K562 (cell line): Measurements from ENCODE around the gene TANC1. TPM values are rescaled to one million over a fixed set of nuclear protein-coding genes. Genes with fewer than 3 reads are reported as not detected.

Experiments used
- ATAC-seq: fragments of 200-7000 bp; cut with Tn5 transposase; 3 replicates; pipeline ENCODE4 v1.9.1; 2020; ENCODE audit warnings: moderate library complexity
- BruUV-seq: library from RNA; stranded (reverse); fragments of 400-500 nt; replicated peaks from 2 replicates; lab custom pipeline; 2021; lab: Mats Ljungman, UMichigan
- CTCF ChIA-PET: fragments of 300-600 bp; formaldehyde crosslinking; extraction: SDS; loops from one replicate; lab custom pipeline; 2021; ENCODE audit warnings: low intra/inter-chr PET ratio; lab: Yijun Ruan, JAX
- POLR2A ChIA-PET: fragments of 300-600, 350-650 bp; sonication (Branson Sonifier 250); formaldehyde crosslinking; extraction: SDS; loops from one replicate; lab custom pipeline; 2021; ENCODE audit warnings: antibody characterized with exemption, inconsistent platforms; lab: Yijun Ruan, JAX
- DNase-seq, 4 experiments: peaks; one replicate each; pipeline versions ENCODE4 v3.0.0 to v3.0.0-alpha.2; 2011 to 2018; ENCODE audit warnings: low spot score in 3 of 4, mixed read lengths in 3 of 4; ENCODE audit errors: extremely low read depth in 1 of 4
- FAIRE-seq: peaks from 2 replicates; lab custom pipeline; 2011; peaks lifted over from hg19 to GRCh38; lab: Jason Lieb, UNC
- H2AFZ ChIP-seq: 2 replicates; pipeline ENCODE4 v1.6.0; 2011; ENCODE audit warnings: low read depth, low read length, control low read depth, inconsistent platforms
- H3K27ac ChIP-seq: fragments of 200-600 bp; 3 replicates; pipeline ENCODE4 v1.8.0; 2011; ENCODE audit warnings: low read depth, mild to moderate bottlenecking, control low read depth, inconsistent platforms, low read length, moderate library complexity, mixed read lengths; ENCODE audit errors: extremely low read depth
- H3K27me3 ChIP-seq, 2 experiments: fragments of 300-600 bp in 1 of 2; 2 replicates in 1 of 2; 3 replicates in 1 of 2; pipeline versions ENCODE4 v1.6.0 to v1.8.0; 2011; ENCODE audit warnings: inconsistent platforms in 2 of 2, low read length in 2 of 2, mild to moderate bottlenecking in 1 of 2, mixed read lengths in 1 of 2, moderate library complexity in 1 of 2; ENCODE audit not compliant: control insufficient read depth in 2 of 2, insufficient read depth in 2 of 2
- H3K36me3 ChIP-seq: fragments of 300-600 bp; 3 replicates; pipeline ENCODE4 v1.8.0; 2011; ENCODE audit warnings: mild to moderate bottlenecking, low read length, inconsistent platforms; ENCODE audit not compliant: control insufficient read depth, insufficient read depth
- H3K4me1 ChIP-seq, 2 experiments: fragments of 200-600 bp in 1 of 2; replicated peaks in 1 of 2; 2 replicates in 1 of 2; 3 replicates in 1 of 2; pipeline versions ENCODE4 v1.5.1 to v1.8.0; 2011; ENCODE audit warnings: inconsistent platforms in 2 of 2, low read length in 2 of 2, mild to moderate bottlenecking in 1 of 2, mixed read lengths in 1 of 2, moderate library complexity in 1 of 2; ENCODE audit not compliant: control insufficient read depth in 2 of 2, insufficient read depth in 2 of 2
- H3K4me2 ChIP-seq: 2 replicates; pipeline ENCODE4 v1.6.1; 2011; ENCODE audit warnings: low read length, control low read depth, inconsistent platforms, mixed read lengths; ENCODE audit not compliant: insufficient read depth
- H3K4me3 ChIP-seq: fragments of 200-600 bp; sonication (generic), shearing (Covaris generic); 2 replicates; pipeline ENCODE4 v1.5.1; 2016; ENCODE audit warnings: control low read depth, inconsistent platforms
- H3K79me2 ChIP-seq: fragments of 200-600 bp; 3 replicates; pipeline ENCODE4 v1.8.0; 2011; ENCODE audit warnings: low read length, inconsistent platforms; ENCODE audit not compliant: control insufficient read depth, insufficient read depth
- H3K9ac ChIP-seq, 2 experiments: 2 replicates each; pipeline versions ENCODE4 v1.6.0 to v1.6.1; 2011; ENCODE audit warnings: low read depth in 2 of 2, low read length in 2 of 2, control low read depth in 1 of 2, inconsistent platforms in 1 of 2, mild to moderate bottlenecking in 1 of 2, mixed read lengths in 1 of 2; ENCODE audit not compliant: insufficient read depth in 1 of 2
- H3K9me1 ChIP-seq: one replicate; pipeline ENCODE4 v1.6.0; 2011; ENCODE audit warnings: inconsistent platforms, mild to moderate bottlenecking, low read length, moderate library complexity; ENCODE audit not compliant: control insufficient read depth, insufficient read depth
- H3K9me3 ChIP-seq: replicated peaks from 2 replicates; pipeline ENCODE4 v1.5.1; 2011; ENCODE audit warnings: low read depth, low read length, inconsistent platforms; ENCODE audit not compliant: control insufficient read depth, insufficient read depth
- H4K20me1 ChIP-seq: replicated peaks from 2 replicates; pipeline ENCODE4 v1.6.1; 2011; ENCODE audit warnings: low read length, inconsistent platforms, mixed read lengths; ENCODE audit not compliant: control insufficient read depth, insufficient read depth
- CBX5 ChIP-seq: IDR thresholded peaks from 2 replicates; pipeline ENCODE4 v1.6.1; 2014; ENCODE audit warnings: low read depth, borderline replicate concordance
- JUN ChIP-seq, 2 experiments: sonication (generic) in 1 of 2; formaldehyde crosslinking in 1 of 2; IDR thresholded peaks; 2 replicates each; pipeline versions ENCODE4 v1.6.1 to v1.8.0; 2012 to 2022; ENCODE audit warnings: borderline replicate concordance in 2 of 2, mild to moderate bottlenecking in 2 of 2, improper control_type of control experiment in 1 of 2, low read depth in 1 of 2, low read length in 1 of 2, missing genetic modification reagents in 1 of 2
- KDM2B ChIP-seq: fragments of 250-450 bp; sonication (Bioruptor Pico); IDR thresholded peaks from 2 replicates; pipeline ENCODE4 v1.8.0; 2021; ENCODE audit warnings: mild to moderate bottlenecking, moderate library complexity
- MAFF ChIP-seq: IDR thresholded peaks from 2 replicates; pipeline ENCODE4 v1.6.1; 2012; ENCODE audit warnings: low read length, improper control_type of control experiment
- MBD2 ChIP-seq: sonication (generic); IDR thresholded peaks from 2 replicates; pipeline ENCODE4 v1.6.1; 2016; ENCODE audit warnings: low read depth, borderline replicate concordance
- NR2C2 ChIP-seq, 2 experiments: fragments of 200-800 bp in 1 of 2; sonication (Bioruptor generic) in 1 of 2; sonication (generic) in 1 of 2; formaldehyde crosslinking in 1 of 2; IDR thresholded peaks; 2 replicates each; pipeline versions ENCODE4 v1.6.1 to v1.8.0; 2016 to 2022; ENCODE audit warnings: mild to moderate bottlenecking in 1 of 2, missing compliant biosample characterization in 1 of 2, missing genetic modification characterization in 1 of 2, missing genetic modification reagents in 1 of 2
- TCF3 ChIP-seq: sonication (generic); formaldehyde crosslinking; IDR thresholded peaks from 2 replicates; pipeline ENCODE4 v1.4.0; 2020; ENCODE audit warnings: mild to moderate bottlenecking, missing genetic modification reagents
- ZNF140 ChIP-seq: fragments of 250-450 bp; sonication (Bioruptor Pico); IDR thresholded peaks from 2 replicates; pipeline ENCODE4 v1.8.0; 2021; ENCODE audit warnings: moderate library complexity, mild to moderate bottlenecking, inconsistent platforms
- ZNF174 ChIP-seq: fragments of 250-450 bp; sonication (Bioruptor Pico); IDR thresholded peaks from 2 replicates; pipeline ENCODE4 v1.4.0; 2020; ENCODE audit warnings: mild to moderate bottlenecking
- ZNF232 ChIP-seq: sonication (generic); formaldehyde crosslinking; IDR thresholded peaks from 2 replicates; pipeline ENCODE4 v1.8.0; 2022; ENCODE audit warnings: mild to moderate bottlenecking, missing genetic modification reagents
- ZNF395 ChIP-seq: fragments of 200-800 bp; sonication (Bioruptor generic); IDR thresholded peaks from 2 replicates; pipeline ENCODE4 v1.6.1; 2017; ENCODE audit warnings: missing genetic modification characterization, missing compliant biosample characterization
- ZNF445 ChIP-seq: fragments of 250-450 bp; sonication (Bioruptor Pico); IDR thresholded peaks from 2 replicates; pipeline ENCODE4 v1.4.0; 2020; ENCODE audit warnings: low read depth, mild to moderate bottlenecking, moderate library complexity
- WGBS: fragments of 100-300 bp; shearing (Covaris generic); methylation state at CpG from one replicate; pipeline ENCODE4 v1.1.6; 2016; ENCODE audit warnings: low coverage, mixed read lengths; ENCODE audit not compliant: insufficient coverage; ENCODE audit errors: missing lambda C conversion rate; 5-methylcytosine and 5-hydroxymethylcytosine counted together
- in situ Hi-C: fragments of 300-500 bp; cut with MboI; formaldehyde crosslinking; loops from 4 replicates; pipeline ENCODE4 v1.15.0; 2018; ENCODE audit warnings: inconsistent platforms, mixed read lengths
- intact Hi-C: fragments of 100-400 bp; cut with micrococcal nuclease; formaldehyde crosslinking; loops from 2 replicates; pipeline ENCODE4 v1.14.2; 2022
- polyA plus RNA-seq, 8 experiments: library from polyadenylated mRNA; depleted of rRNA in 4 of 8; stranded (reverse) in 5 of 8; unstranded in 3 of 8; fragments of >200 nt; fragmentation: Nextera tagmentation in 2 of 8; fragmentation: Illumina TruSeq in 1 of 8; extraction: Ambion mirVana in 2 of 8; extraction: Trizol in 1 of 8; gene quantifications; 2 replicates each; pipeline versions ENCODE4 v1.2.1 to v1.2.3, GENCODE V29; 2011 to 2014; ENCODE audit warnings: inconsistent platforms in 1 of 8, missing spikeins in 1 of 8
- total RNA-seq, 7 experiments: library from RNA; depleted of rRNA in 6 of 7; stranded (reverse); fragments of >200 nt in 6 of 7; fragmentation: Illumina TruSeq in 2 of 7; extraction: Trizol in 2 of 7; gene quantifications; 2 replicates each; pipeline versions ENCODE4 v1.2.1 to v1.2.3, GENCODE V29; 2011 to 2021; ENCODE audit warnings: low replicate concordance in 1 of 7
- TF ChIP-seq, protein P1 (sequence below): sonication (generic); formaldehyde crosslinking; IDR thresholded peaks from 2 replicates; pipeline ENCODE4 v1.4.0; 2020; ENCODE audit warnings: mild to moderate bottlenecking, missing genetic modification reagents

TANC1 gene
- total and polyA plus RNA-seq, 9 of the 15 experiments (the other 6 are each of a cell fraction or from before 2014, with no cell fraction given): under 0.01 to 0.20 (median 0.07) TPM; not detected in 1

- H2AFZ ChIP-seq: no peak overlapping the region
- H3K4me3 ChIP-seq: no peak overlapping the region
- 1% methylated on average over 5 of the region's 5 CpGs for WGBS
- ChIA-PET POLR2A (interaction anchor here (0.6 kb wide), 1 partner anchor 164 kb away, joined by 3 read pairs; no protein-coding TSS in a partner anchor), CTCF (no interaction called here)
- H3K27me3 ChIP-seq: peaks cover 12 to 36% of the 10 kb centered on the region in 2 experiments; a peak in 4 of 5 replicates
- H3K9me3 ChIP-seq: no peaks in the 10 kb centered on the region
- no peaks in the 10 kb centered on the region for H3K9me1 ChIP-seq
- no TSS peak for BruUV-seq
- no peak overlapping the region for H3K27ac ChIP-seq
- no peak for FAIRE-seq
- no peak overlapping the region for H3K4me2 ChIP-seq
- no peak for ATAC-seq
- in situ Hi-C loops: no loop called here
- intact Hi-C loops: no loop called here
- no peak overlapping the region for H3K9ac ChIP-seq
- H4K20me1 ChIP-seq: no peaks in the 10 kb centered on the region
- H3K36me3 ChIP-seq: no peaks in the 10 kb centered on the region
- no peaks in the 10 kb centered on the region for H3K79me2 ChIP-seq
- TF ChIP-seq ZNF395: no peak
- no peak for TF ChIP-seq ZNF140 (CRISPR knock-in tag)
- no peak for TF ChIP-seq CBX5
- no peak for TF ChIP-seq ZNF445 (CRISPR knock-in tag)
- no peak for TF ChIP-seq MBD2
- TF ChIP-seq KDM2B: no peak
- TF ChIP-seq MAFF: no peak
- no peak for TF ChIP-seq ZNF232 (CRISPR knock-in tag)
- TF ChIP-seq ZNF174 (CRISPR knock-in tag): no peak
- TF ChIP-seq NR2C2 (CRISPR knock-in tag; IDR thresholded peaks at IDR 0.05): no peak
- no peak for TF ChIP-seq NR2C2 (tag; IDR thresholded peaks at IDR 0.05)
- TF ChIP-seq, protein P1, sequence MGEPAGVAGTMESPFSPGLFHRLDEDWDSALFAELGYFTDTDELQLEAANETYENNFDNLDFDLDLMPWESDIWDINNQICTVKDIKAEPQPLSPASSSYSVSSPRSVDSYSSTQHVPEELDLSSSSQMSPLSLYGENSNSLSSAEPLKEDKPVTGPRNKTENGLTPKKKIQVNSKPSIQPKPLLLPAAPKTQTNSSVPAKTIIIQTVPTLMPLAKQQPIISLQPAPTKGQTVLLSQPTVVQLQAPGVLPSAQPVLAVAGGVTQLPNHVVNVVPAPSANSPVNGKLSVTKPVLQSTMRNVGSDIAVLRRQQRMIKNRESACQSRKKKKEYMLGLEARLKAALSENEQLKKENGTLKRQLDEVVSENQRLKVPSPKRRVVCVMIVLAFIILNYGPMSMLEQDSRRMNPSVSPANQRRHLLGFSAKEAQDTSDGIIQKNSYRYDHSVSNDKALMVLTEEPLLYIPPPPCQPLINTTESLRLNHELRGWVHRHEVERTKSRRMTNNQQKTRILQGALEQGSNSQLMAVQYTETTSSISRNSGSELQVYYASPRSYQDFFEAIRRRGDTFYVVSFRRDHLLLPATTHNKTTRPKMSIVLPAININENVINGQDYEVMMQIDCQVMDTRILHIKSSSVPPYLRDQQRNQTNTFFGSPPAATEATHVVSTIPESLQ: no peak
- TF ChIP-seq TCF3 (CRISPR knock-in tag): no peak
- TF ChIP-seq JUN (IDR thresholded peaks at IDR 0.05; ENCODE audit: borderline replicate concordance, low read depth, low read length): no peak
- TF ChIP-seq JUN (CRISPR knock-in tag; IDR thresholded peaks at IDR 0.05; ENCODE audit: borderline replicate concordance): no peak
- no peak for DNase-seq
- no peaks in the 10 kb centered on the region; a peak in 1 of 5 replicates for H3K4me1 ChIP-seq
Observed at GRCh38 chr2:158995677-158996049, 27.2 kb downstream of the TANC1 start.
